Astrocyte (in vitro differentiated cells and primary cell): ENCODE measurements around the gene DZIP3. TPM values are rescaled to one million over a fixed set of nuclear protein-coding genes. Genes with fewer than 3 reads are reported as not detected.
"Not testable (repeated sequence)": the region's sequence is repeated elsewhere in the genome, so short reads cannot be mapped to it uniquely, and the experiment has no call there.

Source experiments
- DNase-seq: peaks from one replicate; pipeline ENCODE4 v3.0.0-alpha.2; 2010; ENCODE audit warnings: low read depth
- FAIRE-seq: peaks from 2 replicates; lab custom pipeline; 2011; peaks lifted over from hg19 to GRCh38; lab: Jason Lieb, UNC
- H2AFZ ChIP-seq: 2 replicates; pipeline ENCODE4 v1.6.0; 2012; ENCODE audit warnings: low read depth, low read length, inconsistent platforms
- H3K27ac ChIP-seq: 2 replicates; pipeline ENCODE4 v1.5.1; 2011; ENCODE audit warnings: low read depth, low read length, inconsistent platforms
- H3K27me3 ChIP-seq: 2 replicates; pipeline ENCODE4 v1.6.0; 2011; ENCODE audit warnings: low read length, inconsistent platforms; ENCODE audit not compliant: insufficient read depth
- H3K36me3 ChIP-seq: 2 replicates; pipeline ENCODE4 v1.5.1; 2011; ENCODE audit warnings: low read length, inconsistent platforms; ENCODE audit not compliant: insufficient read depth
- H3K4me1 ChIP-seq: 2 replicates; pipeline ENCODE4 v1.5.1; 2011; ENCODE audit warnings: low read length, inconsistent platforms; ENCODE audit not compliant: insufficient read depth
- H3K4me2 ChIP-seq: 2 replicates; pipeline ENCODE4 v1.6.0; 2012; ENCODE audit warnings: low read length, inconsistent platforms
- H3K4me3 ChIP-seq: 2 replicates; pipeline ENCODE4 v1.5.1; 2011; ENCODE audit warnings: low read depth, mild to moderate bottlenecking, low read length, inconsistent platforms; ENCODE audit not compliant: insufficient read depth
- H3K79me2 ChIP-seq: 2 replicates; pipeline ENCODE4 v1.6.0; 2012; ENCODE audit warnings: mild to moderate bottlenecking, low read length, inconsistent platforms; ENCODE audit not compliant: insufficient read depth
- H3K9ac ChIP-seq: 2 replicates; pipeline ENCODE4 v1.6.0; 2012; ENCODE audit warnings: mild to moderate bottlenecking, low read length, inconsistent platforms
- H3K9me3 ChIP-seq: 2 replicates; pipeline ENCODE4 v1.5.1; 2012; ENCODE audit warnings: low read depth, mild to moderate bottlenecking, low read length, inconsistent platforms; ENCODE audit not compliant: insufficient read depth
- H4K20me1 ChIP-seq: 2 replicates; pipeline ENCODE4 v1.6.0; 2012; ENCODE audit warnings: low read length, inconsistent platforms; ENCODE audit not compliant: insufficient read depth
- H3K27ac Mint-ChIP-seq: one replicate; pipeline ENCODE4 v1.8.0; 2021; ENCODE audit warnings: mild to moderate bottlenecking, mixed read lengths; ENCODE audit not compliant: unreplicated experiment
- H3K27me3 Mint-ChIP-seq: one replicate; pipeline ENCODE4 v1.8.0; 2021; ENCODE audit warnings: low read depth, mixed read lengths; ENCODE audit not compliant: unreplicated experiment
- H3K36me3 Mint-ChIP-seq: one replicate; pipeline ENCODE4 v1.8.0; 2021; ENCODE audit warnings: low read depth, mixed read lengths; ENCODE audit not compliant: unreplicated experiment
- H3K4me1 Mint-ChIP-seq: one replicate; pipeline ENCODE4 v1.8.0; 2021; ENCODE audit warnings: low read depth, mixed read lengths; ENCODE audit not compliant: unreplicated experiment
- H3K4me3 Mint-ChIP-seq: one replicate; pipeline ENCODE4 v1.8.0; 2021; ENCODE audit warnings: mild to moderate bottlenecking, moderate library complexity, mixed read lengths; ENCODE audit not compliant: unreplicated experiment
- H3K9me3 Mint-ChIP-seq: one replicate; pipeline ENCODE4 v1.8.0; 2021; ENCODE audit warnings: mild to moderate bottlenecking, mixed read lengths; ENCODE audit not compliant: unreplicated experiment
- EZH2 ChIP-seq: IDR thresholded peaks from 2 replicates; pipeline ENCODE4 v1.6.1; 2012; ENCODE audit warnings: mild to moderate bottlenecking, low read length, inconsistent platforms; ENCODE audit not compliant: insufficient read depth
- total RNA-seq: library from RNA; stranded (reverse); gene quantifications from 2 replicates; pipeline ENCODE4 v1.2.1, GENCODE V29; 2021
- TF ChIP-seq, protein P1 (sequence below): IDR thresholded peaks from 2 replicates; pipeline ENCODE4 v1.5.1; 2011; ENCODE audit warnings: low read depth, mild to moderate bottlenecking, inconsistent platforms, low read length, moderate library complexity; ENCODE audit not compliant: insufficient read depth

Gene DZIP3
- total RNA-seq, 1 donor from 2014 or later: 12.9 TPM

DNA sequence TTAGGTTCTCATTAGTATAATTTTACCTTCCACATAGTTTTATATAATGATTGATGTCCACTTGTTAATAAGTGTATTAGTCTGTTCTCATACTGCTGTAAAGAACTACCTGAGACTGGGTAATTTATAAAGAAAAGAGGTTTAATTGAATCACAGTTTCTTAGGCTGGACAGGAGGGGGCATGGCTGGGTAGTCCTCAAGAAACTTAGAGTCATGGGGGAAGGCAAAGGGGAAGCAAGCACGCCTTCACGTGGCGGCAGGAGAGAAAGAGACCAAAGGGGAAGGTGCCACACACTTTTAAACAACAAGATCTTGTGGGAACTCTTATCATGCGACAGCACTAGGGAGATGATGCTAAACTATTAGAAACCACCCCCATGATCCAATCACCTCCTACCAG, 19.2 kb downstream of the DZIP3 start:
- no peaks in the 10 kb centered on the region for H4K20me1 ChIP-seq
- TF ChIP-seq, protein P1, sequence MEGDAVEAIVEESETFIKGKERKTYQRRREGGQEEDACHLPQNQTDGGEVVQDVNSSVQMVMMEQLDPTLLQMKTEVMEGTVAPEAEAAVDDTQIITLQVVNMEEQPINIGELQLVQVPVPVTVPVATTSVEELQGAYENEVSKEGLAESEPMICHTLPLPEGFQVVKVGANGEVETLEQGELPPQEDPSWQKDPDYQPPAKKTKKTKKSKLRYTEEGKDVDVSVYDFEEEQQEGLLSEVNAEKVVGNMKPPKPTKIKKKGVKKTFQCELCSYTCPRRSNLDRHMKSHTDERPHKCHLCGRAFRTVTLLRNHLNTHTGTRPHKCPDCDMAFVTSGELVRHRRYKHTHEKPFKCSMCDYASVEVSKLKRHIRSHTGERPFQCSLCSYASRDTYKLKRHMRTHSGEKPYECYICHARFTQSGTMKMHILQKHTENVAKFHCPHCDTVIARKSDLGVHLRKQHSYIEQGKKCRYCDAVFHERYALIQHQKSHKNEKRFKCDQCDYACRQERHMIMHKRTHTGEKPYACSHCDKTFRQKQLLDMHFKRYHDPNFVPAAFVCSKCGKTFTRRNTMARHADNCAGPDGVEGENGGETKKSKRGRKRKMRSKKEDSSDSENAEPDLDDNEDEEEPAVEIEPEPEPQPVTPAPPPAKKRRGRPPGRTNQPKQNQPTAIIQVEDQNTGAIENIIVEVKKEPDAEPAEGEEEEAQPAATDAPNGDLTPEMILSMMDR: no peak
- no peak for TF ChIP-seq EZH2
- no peaks in the 10 kb centered on the region for H3K36me3 Mint-ChIP-seq
- H3K4me3 ChIP-seq: no peak overlapping the region
- peaks cover 3% of the 10 kb centered on the region for H3K4me1 Mint-ChIP-seq
- no peak overlapping the region for H3K4me3 Mint-ChIP-seq
- H3K27me3 Mint-ChIP-seq: no peaks in the 10 kb centered on the region
- DNase-seq (no peak), FAIRE-seq (no peak)
- no peaks in the 10 kb centered on the region for H3K9me3 Mint-ChIP-seq
- H3K79me2 ChIP-seq: no peaks in the 10 kb centered on the region
- H3K4me2 ChIP-seq: no peak overlapping the region
- no peak overlapping the region for H3K27ac ChIP-seq
- H3K36me3 ChIP-seq: no peaks in the 10 kb centered on the region
- H2AFZ ChIP-seq: no peak overlapping the region
- no peaks in the 10 kb centered on the region for H3K9me3 ChIP-seq
- H3K27ac Mint-ChIP-seq: no peak overlapping the region
- no peak overlapping the region for H3K9ac ChIP-seq
- H3K27me3 ChIP-seq: no peaks in the 10 kb centered on the region
- no peaks in the 10 kb centered on the region for H3K4me1 ChIP-seq

DNA sequence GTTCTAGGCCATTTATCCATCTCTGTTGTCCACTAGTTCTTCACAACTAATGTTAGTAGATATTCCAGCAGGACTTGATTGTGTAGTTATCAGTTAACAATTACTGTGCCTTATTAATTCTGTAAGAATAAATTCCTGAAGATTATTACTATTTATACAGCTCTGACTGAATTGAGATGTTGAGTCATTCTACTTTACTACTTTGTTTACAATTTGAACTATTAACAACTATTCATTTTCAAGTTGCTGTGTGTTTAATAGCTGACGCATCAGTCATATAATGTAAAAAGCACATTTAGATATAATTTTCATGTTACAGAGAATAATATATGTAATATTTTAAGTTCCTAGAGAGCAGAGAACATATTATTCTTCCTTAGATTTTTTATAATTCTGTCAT, 21.1 kb downstream of the DZIP3 start:
- no peaks in the 10 kb centered on the region for H4K20me1 ChIP-seq
- H3K4me3 ChIP-seq: no peak overlapping the region
- no peak overlapping the region for H3K4me3 Mint-ChIP-seq
- no peaks in the 10 kb centered on the region for H3K36me3 Mint-ChIP-seq
- TF ChIP-seq, protein P1: no peak
- no peak for TF ChIP-seq EZH2
- H3K27ac ChIP-seq: no peak overlapping the region
- no peaks in the 10 kb centered on the region for H3K4me1 Mint-ChIP-seq
- H3K27me3 ChIP-seq: no peaks in the 10 kb centered on the region
- H3K36me3 ChIP-seq: no peaks in the 10 kb centered on the region
- DNase-seq (no peak), FAIRE-seq (peak; percentile 34)
- no peaks in the 10 kb centered on the region for H3K4me1 ChIP-seq
- H3K4me2 ChIP-seq: no peak overlapping the region
- no peak overlapping the region for H3K9ac ChIP-seq
- H3K27me3 Mint-ChIP-seq: no peaks in the 10 kb centered on the region
- H2AFZ ChIP-seq: no peak overlapping the region
- no peaks in the 10 kb centered on the region for H3K79me2 ChIP-seq
- no peaks in the 10 kb centered on the region for H3K9me3 ChIP-seq
- H3K27ac Mint-ChIP-seq: no peak overlapping the region
- H3K9me3 Mint-ChIP-seq: no peaks in the 10 kb centered on the region

DNA sequence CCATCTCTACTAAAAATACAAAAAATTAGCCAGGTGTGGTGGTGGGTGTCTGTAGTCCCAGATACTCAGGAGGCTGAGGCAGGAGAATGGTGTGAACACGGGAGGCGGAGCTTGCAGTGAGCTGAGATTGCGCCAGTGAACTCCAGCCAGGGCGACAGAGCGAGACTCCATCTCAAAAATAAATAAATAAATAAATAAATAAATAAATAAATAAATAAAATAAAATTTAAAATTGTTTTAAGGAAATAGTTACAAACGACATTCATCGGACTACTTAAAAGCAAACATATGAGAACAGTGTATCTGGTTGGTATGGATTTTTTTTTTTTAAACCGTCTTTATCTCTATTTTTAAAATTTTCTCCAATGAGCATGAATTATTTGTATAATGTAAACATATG, 26.6 kb downstream of the DZIP3 start:
- not testable (repeated sequence) for H3K27me3 Mint-ChIP-seq, H3K9ac ChIP-seq, DNase-seq, H3K4me2 ChIP-seq, H3K4me1 ChIP-seq, H3K36me3 Mint-ChIP-seq, H3K9me3 ChIP-seq, H3K27ac Mint-ChIP-seq, H3K36me3 ChIP-seq, H3K27ac ChIP-seq, H4K20me1 ChIP-seq, H3K4me3 ChIP-seq, H2AFZ ChIP-seq, FAIRE-seq, H3K9me3 Mint-ChIP-seq, H3K4me3 Mint-ChIP-seq, H3K27me3 ChIP-seq, H3K4me1 Mint-ChIP-seq, H3K79me2 ChIP-seq
